ENCODE results near the gene SKIL.

The SKIL gene

DNA sequence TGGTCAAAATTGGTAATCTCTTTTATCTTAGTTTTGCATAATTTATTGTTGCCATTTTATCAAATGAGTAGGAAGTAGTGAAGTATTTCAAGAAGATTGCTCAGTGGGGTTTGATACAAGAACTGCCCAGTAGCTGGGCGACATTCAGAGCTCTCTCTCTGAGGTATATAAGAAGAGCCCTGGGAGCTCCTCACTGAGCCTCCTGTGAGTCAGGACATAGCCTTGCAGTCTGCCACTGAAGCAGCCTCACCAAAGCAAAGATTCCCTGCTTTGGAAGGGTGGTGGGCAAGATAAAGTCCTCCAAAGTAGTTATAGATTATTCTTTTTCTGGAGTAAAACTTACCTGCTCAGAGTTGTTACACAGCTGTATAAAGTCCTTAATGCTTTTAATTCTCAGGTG, 26.1 kb downstream of the SKIL start:
- Histone ChIP-seq H3K27ac (no peak overlapping the region), H3K4me3 (no peak overlapping the region)

- Histone ChIP-seq H3K27ac (no peak overlapping the region), H3K4me3 (no peak overlapping the region)
Measured at GRCh38 chr3:170386468-170386867, 29.0 kb downstream of the SKIL start.

DNA sequence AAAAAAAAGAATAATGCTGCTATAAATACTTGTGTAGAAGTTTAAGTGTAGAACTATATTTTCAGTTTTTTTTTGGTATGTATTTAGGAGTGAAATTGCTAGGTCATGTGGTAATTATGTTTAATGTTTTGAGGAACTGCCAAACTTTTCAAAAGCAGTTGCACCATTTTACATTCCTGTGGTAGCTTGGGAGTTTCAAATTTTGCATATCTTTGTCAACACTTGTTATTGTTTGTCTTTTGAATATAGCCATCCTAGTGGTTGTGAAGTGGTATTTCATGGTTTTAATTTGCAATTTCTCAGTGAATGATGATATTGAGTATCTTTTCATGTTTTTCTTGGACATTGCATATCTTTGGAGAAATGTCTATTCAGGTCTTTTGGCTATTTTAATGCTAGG, 30.4 kb downstream of the SKIL start:
- no peak overlapping the region for H3K27ac ChIP-seq
- H3K4me3 ChIP-seq, result no peak overlapping the region

DNA sequence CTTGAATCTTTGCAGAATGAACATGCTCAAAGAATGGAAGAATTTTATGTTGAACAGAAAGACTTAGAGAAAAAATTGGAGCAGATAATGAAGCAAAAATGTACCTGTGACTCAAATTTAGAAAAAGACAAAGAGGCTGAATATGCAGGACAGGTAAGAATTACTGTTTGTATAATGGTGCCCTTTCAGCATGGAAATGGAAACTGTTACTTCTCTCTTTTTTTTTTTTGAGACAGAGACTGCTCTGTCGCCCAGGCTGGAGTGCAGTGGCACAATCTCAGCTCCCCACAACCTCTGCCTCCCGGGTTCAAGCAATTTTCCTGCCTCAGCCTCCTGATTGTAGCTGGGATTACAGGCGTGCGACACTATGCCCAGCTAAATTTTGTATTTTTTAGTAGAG, 33.6 kb downstream of the SKIL start:
- no peak overlapping the region for H3K27ac ChIP-seq
- no peak overlapping the region for H3K4me3 ChIP-seq

DNA sequence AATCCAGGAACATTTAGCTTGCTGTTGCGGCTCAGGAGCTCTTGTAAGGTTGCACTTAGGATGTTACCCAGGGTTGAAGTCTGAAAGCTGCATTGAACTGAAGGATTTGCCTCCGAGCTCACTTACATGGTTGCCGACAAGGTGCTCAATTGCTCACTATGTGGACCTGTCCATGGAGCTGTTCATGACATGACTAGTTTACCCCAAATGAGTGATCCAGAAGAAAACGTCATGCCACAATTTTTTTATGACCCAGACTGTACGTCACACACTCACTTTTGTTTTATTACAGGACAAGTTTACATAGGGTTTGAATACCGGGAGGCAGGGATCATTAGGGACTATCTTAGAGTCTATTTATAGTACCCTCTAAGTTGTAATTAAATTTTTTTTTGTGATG, 40.2 kb downstream of the SKIL start:
- Histone ChIP-seq H3K4me3 (no peak overlapping the region), H3K27ac (no peak overlapping the region)

- no peak overlapping the region for H3K4me3 ChIP-seq
Measured at GRCh38 chr3:170405101-170405500, 47.6 kb downstream of the SKIL start.

DNA sequence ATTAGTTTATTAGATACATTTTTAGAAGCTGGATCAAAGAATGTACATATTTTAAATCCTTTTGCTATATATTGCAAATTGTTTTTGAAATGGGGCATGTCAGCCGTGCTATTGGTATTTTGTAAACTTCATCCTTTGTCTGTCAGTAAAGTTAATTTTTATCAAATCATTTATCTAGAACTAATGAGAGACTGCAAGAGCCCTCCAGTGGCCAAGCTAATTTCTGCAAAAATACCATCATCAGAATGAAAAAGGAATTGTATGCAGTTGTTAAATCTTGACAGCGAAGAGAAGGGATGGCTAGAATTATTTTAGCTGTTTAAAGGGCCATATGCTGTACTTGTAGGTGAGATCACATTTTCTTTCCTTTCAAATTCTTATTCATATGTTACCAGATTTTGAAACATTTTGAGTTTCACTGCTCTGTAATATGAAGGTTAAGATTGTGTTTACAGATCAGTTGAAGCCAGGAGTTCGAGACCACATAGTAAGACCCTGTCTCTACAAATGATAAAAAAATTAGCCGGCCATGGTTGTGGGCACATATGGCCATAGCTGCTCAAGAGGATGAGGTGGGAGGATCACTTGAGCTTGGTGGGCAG, 53.0 kb downstream of the SKIL start:
- H3K27ac ChIP-seq, result no peak overlapping the region

More at GRCh38 chr3:170405101-170405500, 47.6 kb downstream of the SKIL start:
- H3K27ac ChIP-seq, result no peak overlapping the region

GRCh38 chr3:170413291-170413690, 55.8 kb downstream of the SKIL start:
- Histone ChIP-seq H3K4me3 (no peak overlapping the region), H3K27ac (no peak overlapping the region)

More for the DNA sequence above, 53.0 kb downstream of the SKIL start:
- no peak overlapping the region for H3K4me3 ChIP-seq

DNA sequence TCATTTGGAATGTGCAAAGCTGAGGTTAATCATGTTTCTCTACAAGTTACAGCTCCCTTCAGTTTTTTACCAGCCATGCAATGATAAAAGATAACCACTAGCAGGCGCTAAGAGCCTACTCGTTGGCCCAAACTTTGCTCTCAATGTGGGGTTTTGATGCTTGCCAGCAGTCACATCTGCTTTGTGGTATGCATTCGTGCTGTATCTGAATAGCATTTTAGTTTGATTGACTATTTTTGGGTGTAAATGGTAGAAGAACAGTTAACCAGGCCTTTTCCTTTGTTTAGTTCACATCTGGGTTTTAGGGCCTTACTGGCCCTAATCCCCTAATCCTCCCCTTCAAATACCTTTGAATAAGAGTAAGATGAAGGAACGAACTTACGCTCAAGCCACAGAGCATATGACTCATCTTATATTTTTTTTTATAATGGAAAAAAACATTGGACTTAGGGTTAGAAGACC, 56.7 kb downstream of the SKIL start:
- no peak overlapping the region for H3K27ac ChIP-seq
- H3K4me3 ChIP-seq, result no peak overlapping the region

DNA sequence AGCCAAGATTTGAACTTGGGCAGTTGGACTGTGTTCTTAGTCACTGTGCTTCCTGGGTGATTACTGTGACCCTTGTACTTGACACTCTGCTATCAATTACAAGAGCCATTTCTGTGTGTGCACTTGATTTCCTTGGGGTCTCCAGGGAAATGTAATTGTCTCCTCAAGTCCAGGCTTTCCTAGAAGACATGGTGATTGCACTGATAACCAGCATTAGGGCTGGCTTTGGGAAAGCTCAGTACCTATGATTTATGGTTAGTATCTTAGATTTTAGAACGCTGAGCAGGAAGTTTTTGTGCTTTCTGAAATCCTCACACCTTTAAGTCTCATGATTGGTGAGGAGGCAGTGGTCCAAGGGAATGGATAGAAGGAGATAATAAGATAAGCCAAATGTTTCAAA, 59.6 kb downstream of the SKIL start:
- Histone ChIP-seq H3K27ac (no peak overlapping the region), H3K4me3 (no peak overlapping the region)

DNA sequence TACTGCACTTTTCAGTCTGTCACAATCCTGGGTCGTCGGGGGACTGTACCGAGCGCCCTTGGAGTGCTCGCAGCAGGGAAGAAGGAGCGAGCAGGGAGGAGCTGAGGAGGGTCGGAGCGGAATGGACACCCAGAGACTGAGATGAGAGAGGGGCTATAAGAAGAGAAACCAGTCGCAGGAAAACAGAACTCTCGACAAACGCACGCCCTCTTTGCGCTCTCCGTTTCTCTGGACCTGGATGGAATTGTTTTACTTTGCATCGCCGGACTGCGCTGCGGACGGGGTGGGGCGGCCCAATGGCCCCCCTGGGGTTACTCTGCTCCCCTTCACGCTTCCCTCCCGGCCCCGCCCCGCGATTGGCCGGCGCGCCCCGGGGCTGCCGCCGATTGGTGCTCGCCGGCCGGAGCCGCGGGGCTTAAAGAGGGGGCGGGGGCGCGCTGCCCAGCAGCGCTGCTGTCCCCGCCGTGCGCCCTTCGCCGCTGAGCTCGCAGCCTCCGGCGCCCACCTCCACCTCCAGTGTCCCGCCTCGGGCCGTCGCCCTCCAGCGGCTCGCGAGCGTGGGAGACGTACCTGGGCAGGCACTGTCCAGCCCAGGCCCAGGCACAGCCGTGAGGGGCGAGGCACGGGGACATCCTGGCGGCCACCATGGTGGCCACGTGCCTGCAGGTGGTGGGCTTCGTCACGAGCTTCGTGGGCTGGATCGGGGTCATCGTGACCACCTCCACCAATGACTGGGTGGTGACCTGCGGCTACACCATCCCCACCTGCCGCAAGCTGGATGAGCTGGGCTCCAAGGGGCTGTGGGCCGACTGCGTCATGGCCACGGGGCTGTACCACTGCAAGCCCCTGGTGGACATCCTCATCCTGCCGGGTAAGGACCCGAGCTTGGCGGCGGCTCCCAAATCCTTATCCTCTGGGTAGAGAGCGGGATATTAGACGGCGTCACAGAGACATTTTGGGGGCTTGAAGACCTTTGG, 61.2 kb downstream of the SKIL start, which contains the start of gene CLDN11:
Gene CLDN11 (plus strand): TSS at position 447 of the 977 bp plus-strand sequence. CDS start 199 bp downstream, at position 646.
- Histone ChIP-seq H3K4me3 (peak within 1 kb of the TSS; percentile 11 to 39 (median 24)), H3K27ac (peak within 1 kb of the TSS in 9 of 21 experiments; percentile 22 to 74 (median 46))

GRCh38 chr3:170419557-170420087, 62.1 kb downstream of the SKIL start:
- H3K4me3 ChIP-seq, result peak overlapping the region in 6 of 7 experiments; percentile 5 to 39 (median 18)
- peak overlapping the region in 10 of 21 experiments; percentile 17 to 74 (median 44) for H3K27ac ChIP-seq

DNA sequence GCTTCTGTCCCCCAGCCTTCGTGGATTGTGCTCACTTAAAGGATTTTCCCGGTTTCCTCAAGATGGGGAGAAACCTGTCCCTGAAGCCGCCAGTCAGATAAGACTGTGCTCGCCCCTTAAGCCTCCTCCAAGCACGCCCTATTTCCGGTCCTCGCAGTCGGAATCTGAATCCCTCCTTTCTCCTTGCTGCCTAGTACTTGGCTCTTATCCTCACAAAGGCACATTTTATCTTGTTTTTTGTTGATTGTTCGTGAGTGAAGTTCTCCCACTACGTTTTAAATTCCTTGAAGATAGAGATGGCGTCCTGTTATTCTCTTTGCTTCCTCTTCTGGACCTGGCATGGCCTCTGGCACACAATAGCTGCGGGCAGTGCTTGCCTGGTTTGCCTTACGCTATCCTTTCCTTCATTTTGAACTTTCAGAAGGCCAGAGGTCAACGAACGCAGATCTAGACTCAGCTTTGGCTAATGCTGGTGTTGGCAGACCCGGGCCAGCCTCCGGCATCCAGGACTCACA, 62.8 kb downstream of the SKIL start:
- Histone ChIP-seq H3K27ac (peak overlapping the region in 11 of 21 experiments; percentile 1 to 74 (median 42)), H3K4me3 (peak overlapping the region in 4 of 7 experiments; percentile 5 to 39 (median 30))

GRCh38 chr3:170421111-170421641, 63.7 kb downstream of the SKIL start:
- Histone ChIP-seq H3K27ac (peak overlapping the region in 8 of 21 experiments; percentile 24 to 70 (median 45)), H3K4me3 (no peak overlapping the region)

DNA sequence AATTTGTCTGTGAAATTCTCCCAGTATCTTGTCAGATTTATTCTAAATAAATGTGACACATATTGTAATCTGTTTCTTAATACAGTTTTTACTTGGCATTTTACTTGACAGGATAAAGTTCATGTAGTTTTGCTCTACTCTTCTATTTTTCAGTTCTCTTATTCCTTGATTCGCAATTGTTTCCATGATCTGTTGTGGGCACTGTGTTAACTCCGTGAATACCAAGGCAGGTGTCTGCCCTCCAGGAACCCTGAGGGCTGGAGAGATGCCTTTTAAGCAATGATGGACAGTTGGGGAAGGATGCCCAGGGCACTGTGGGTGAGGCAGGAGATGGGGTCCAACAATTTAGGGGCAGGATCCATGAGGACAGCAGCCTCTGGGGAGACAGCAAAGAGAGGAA, 64.2 kb downstream of the SKIL start:
- no peak overlapping the region for H3K4me3 ChIP-seq
- peak overlapping the region in 6 of 21 experiments; percentile 24 to 68 (median 38) for H3K27ac ChIP-seq

DNA sequence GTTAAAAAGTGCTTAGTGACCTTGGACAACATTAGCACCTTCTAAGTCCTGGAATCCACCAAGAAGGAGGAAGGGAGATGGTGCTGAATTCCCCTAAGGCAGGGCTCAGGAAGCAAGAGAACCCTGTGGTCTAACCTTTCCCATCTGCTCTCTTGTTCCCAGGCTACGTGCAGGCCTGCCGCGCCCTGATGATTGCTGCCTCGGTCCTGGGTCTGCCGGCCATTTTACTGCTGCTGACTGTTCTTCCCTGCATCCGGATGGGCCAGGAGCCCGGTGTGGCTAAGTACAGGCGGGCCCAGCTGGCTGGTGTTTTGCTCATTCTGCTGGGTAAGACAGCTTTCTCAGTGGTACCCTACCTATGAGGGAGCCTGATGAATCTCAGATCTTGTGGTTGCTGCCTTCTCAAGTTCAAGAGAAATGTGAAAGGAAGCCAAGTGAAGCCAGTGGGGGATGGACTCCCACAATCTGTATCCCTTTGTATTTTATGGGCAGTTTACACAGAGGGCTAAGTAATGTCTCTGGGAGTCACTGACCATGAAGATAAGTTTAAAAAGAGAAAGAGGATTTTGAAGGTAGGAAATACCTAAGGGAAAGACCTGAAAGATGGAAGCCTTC, 65.6 kb downstream of the SKIL start:
- H3K4me3 ChIP-seq, result no peak overlapping the region

GRCh38 chr3:170424879-170425278, 67.4 kb downstream of the SKIL start:
- Histone ChIP-seq H3K27ac (no peak overlapping the region), H3K4me3 (no peak overlapping the region)

More for the DNA sequence above, 65.6 kb downstream of the SKIL start:
- H3K27ac ChIP-seq, result peak overlapping the region in 1 of 21 experiments; percentile 12

- H3K27ac ChIP-seq, result no peak overlapping the region
Measured at GRCh38 chr3:170425491-170426239, 68.2 kb downstream of the SKIL start.

More at GRCh38 chr3:170425491-170426239, 68.2 kb downstream of the SKIL start:
- no peak overlapping the region for H3K4me3 ChIP-seq
